Activated T-helper 2 cell treated with anti-CD3 and anti-CD28 coated beads, Interferon-gamma antibody, Interleukin-2, Interleukin-4, amounts not matched to agents 10 μg/mL and 5 μg/mL and 100 μg/mL, durations not matched to agents 14 hours and 24 hours and 36 hours (primary cell): ENCODE data around the gene IL1R2. TPM values are rescaled to one million over a fixed set of nuclear protein-coding genes. Genes with fewer than 3 reads are reported as not detected.
A peak's percentile ranks its signal among the peaks of the same experiment; 100 is the strongest.

Experiments used
- DNase-seq: peaks from one replicate; pipeline ENCODE4 v3.0.0; 2021; ENCODE audit warnings: low spot score
- H3K27ac Mint-ChIP-seq: one replicate; pipeline ENCODE4 v1.8.0; 2021; ENCODE audit warnings: mixed read lengths
- H3K27me3 Mint-ChIP-seq: one replicate; pipeline ENCODE4 v1.8.0; 2021; ENCODE audit warnings: low read depth, mixed read lengths
- H3K36me3 Mint-ChIP-seq: one replicate; pipeline ENCODE4 v1.8.0; 2021; ENCODE audit warnings: low read depth, mixed read lengths
- H3K4me1 Mint-ChIP-seq: one replicate; pipeline ENCODE4 v1.8.0; 2021; ENCODE audit warnings: low read depth, mixed read lengths
- H3K4me3 Mint-ChIP-seq: one replicate; pipeline ENCODE4 v1.8.0; 2021; ENCODE audit warnings: low read depth, mild to moderate bottlenecking, moderate library complexity, mixed read lengths
- H3K9me3 Mint-ChIP-seq: one replicate; pipeline ENCODE4 v1.8.0; 2021; ENCODE audit warnings: mixed read lengths
- intact Hi-C: fragments of 100-400 bp; cut with micrococcal nuclease; formaldehyde crosslinking; loops from one replicate; pipeline ENCODE4 v1.15.1; 2023
- total RNA-seq: library from RNA; stranded (reverse); gene quantifications from 2 replicates; pipeline ENCODE4 v1.2.3, GENCODE V29; 2022

The IL1R2 gene
- total RNA-seq, 1 donor from 2014 or later: 1.8 TPM

DNA sequence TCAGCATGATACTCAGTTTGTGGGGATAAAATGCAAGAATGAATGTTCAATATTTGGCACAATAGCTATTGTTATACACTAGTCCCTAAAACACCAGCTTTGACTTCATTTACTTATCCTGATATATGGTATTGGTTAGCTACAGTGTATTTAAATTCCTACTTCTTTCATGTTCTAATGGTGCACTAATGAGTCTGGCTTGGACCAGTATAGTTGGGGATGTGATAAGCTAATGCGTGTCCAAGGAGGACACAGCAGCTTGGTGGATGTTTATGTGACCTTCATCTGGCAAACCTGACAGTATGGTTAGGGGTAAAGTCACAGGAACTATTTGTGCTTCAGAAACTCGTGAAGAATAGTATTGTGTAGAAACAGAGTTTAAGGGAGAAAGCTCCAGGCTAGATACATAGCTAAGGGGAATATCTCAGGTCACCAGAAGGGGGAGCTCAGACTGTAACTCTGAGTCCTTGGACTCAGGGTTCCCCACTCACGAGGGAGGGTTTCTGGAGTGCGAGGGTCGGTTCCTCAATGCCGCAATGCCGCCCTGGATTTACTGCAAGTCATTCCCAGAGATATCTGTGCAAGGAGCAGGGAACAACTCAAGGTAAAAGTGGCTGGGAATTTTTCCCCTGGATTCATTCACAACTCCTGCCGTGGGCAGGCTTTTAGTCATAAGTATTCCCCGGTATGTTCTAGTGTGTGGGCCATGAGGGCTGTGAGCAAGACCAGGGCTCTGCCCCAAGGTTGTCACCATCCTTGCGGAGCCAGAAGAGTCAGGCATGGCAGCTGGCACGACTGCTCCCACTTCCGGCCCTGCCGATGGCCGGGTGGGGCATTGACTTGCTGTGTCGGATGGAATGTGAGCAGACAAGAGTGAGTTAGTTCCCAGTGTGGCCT is 14.5 kb downstream of the IL1R2 start:
- Mint-ChIP-seq H3K27ac (no peak overlapping the region), H3K4me3 (no peak overlapping the region), H3K27me3 (peaks cover 2% of the 10 kb centered on the region), H3K36me3 (no peaks in the 10 kb centered on the region), H3K4me1 (peaks cover 13% of the 10 kb centered on the region), H3K9me3 (no peaks in the 10 kb centered on the region)
- intact Hi-C loops: loop anchor here (2.0 kb wide), 1 partner anchor 235 kb away; no protein-coding TSS in a partner anchor
- DNase-seq: no peak

DNA sequence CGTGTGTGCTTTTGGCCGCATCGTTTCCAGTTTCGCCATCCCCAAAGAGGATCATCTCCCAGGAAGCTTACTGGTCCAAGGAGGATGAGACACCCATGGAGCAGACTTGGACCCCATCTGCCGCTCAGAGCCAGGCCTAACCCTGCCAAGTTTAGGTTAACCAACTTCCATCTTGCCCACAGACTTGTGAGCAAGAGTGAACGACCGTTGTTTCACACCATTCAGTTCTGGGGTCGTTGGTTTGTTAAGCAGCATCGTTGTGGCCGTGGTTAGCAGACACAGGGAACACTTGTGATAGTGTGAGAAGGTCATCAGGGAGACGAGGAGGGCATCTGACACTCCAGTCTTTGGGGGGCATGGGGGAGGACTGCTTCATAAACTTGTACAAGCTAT is 15.1 kb downstream of the IL1R2 start:
- intact Hi-C loops: no loop called here
- H3K4me1 Mint-ChIP-seq: peaks cover 11% of the 10 kb centered on the region
- no peak overlapping the region for H3K27ac Mint-ChIP-seq
- H3K4me3 Mint-ChIP-seq: no peak overlapping the region
- H3K9me3 Mint-ChIP-seq: no peaks in the 10 kb centered on the region
- peaks cover 2% of the 10 kb centered on the region for H3K27me3 Mint-ChIP-seq
- no peak for DNase-seq
- H3K36me3 Mint-ChIP-seq: no peaks in the 10 kb centered on the region

DNA sequence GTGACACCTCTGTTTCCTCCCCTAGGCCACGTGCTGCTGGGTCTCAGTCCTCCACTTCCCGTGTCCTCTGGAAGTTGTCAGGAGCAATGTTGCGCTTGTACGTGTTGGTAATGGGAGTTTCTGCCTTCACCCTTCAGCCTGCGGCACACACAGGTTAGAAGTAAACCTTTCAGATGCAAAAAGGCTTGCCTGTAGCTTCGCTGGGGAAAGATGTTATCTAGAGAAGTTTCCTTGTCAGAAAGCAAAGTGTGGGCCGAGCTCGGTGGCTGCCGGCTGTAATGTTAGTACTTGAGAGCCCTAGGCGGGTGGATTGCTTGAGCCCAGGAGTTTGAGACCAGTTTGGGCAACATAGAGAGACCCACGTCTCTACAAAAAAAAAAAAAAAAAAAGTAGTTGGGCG is 16.7 kb downstream of the IL1R2 start:
- Mint-ChIP-seq H3K36me3 (peaks cover 6% of the 10 kb centered on the region), H3K27me3 (peaks cover 2% of the 10 kb centered on the region), H3K4me3 (no peak overlapping the region), H3K4me1 (peaks cover 17% of the 10 kb centered on the region), H3K9me3 (peaks cover 8% of the 10 kb centered on the region), H3K27ac (no peak overlapping the region)
- DNase-seq: no peak
- intact Hi-C loops: no loop called here

DNA sequence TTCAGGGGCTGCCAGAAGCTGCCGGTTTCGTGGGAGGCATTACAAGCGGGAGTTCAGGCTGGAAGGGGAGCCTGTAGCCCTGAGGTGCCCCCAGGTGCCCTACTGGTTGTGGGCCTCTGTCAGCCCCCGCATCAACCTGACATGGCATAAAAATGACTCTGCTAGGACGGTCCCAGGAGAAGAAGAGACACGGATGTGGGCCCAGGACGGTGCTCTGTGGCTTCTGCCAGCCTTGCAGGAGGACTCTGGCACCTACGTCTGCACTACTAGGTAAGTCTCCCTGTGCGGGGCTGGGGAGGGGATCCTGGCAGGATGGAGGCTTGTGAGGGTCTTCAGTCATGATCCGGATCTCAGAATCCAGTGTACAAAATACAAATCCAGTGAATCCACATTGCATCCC is 17.8 kb downstream of the IL1R2 start:
- peaks cover 10% of the 10 kb centered on the region for H3K36me3 Mint-ChIP-seq

DNA sequence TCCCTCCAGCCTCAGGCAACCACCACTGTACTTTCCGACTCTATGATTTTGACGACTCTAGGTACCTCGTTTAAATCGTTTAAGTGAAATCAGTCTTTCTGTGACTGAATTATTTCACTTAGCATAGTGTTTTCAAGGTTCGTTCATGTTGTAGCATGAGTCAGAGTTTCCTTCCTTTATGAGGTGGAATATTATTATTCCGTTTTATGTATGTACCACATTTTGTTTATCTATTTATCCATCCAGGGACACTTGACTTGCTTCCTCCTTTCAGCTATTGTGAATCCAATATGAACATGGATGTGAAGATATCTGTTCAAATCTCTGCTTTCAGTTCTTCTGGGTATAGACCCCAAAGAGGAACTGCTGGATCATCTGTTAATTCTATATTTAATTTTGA is 19.1 kb downstream of the IL1R2 start:
- Mint-ChIP-seq H3K27ac (no peak overlapping the region), H3K9me3 (peaks cover 17% of the 10 kb centered on the region), H3K4me3 (no peak overlapping the region), H3K36me3 (peaks cover 10% of the 10 kb centered on the region), H3K27me3 (peaks cover 2% of the 10 kb centered on the region), H3K4me1 (peaks cover 21% of the 10 kb centered on the region)
- DNase-seq: no peak
- intact Hi-C loops: no loop called here

More for the DNA sequence above, 17.8 kb downstream of the IL1R2 start:
- H3K27me3 Mint-ChIP-seq: peaks cover 2% of the 10 kb centered on the region
- peaks cover 23% of the 10 kb centered on the region for H3K4me1 Mint-ChIP-seq
- H3K9me3 Mint-ChIP-seq: peaks cover 17% of the 10 kb centered on the region
- DNase-seq: no peak
- H3K4me3 Mint-ChIP-seq: no peak overlapping the region
- intact Hi-C loops: no loop called here
- H3K27ac Mint-ChIP-seq: no peak overlapping the region

DNA sequence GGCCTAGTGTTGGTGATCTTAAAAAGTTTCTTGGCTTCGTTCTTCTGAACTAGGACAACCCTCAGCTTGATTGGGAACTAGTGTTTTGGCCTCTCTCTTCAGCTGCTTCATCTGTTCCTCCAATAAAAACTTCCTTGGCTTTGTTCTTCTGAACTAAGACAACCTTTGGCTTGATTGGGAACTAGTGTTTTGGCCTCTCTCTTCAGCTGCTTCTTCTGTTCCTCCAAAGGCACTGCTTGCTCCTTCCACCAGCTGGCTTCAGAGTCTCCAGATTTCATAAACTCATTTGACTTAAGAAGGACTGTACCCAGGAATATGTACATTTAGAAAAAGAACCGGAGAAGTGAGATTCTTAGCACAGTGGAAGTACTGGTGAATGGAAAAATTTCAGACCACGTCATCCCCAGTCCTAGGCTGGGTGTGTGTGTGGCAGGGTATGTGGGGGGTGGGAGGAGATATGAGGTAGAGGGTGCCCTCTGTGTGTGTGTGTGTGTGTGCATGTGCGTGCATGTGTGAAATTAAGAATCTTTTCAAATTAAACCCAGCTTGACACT is 20.4 kb downstream of the IL1R2 start:
- Mint-ChIP-seq H3K4me3 (no peak overlapping the region), H3K27me3 (peaks cover 2% of the 10 kb centered on the region), H3K9me3 (peaks cover 17% of the 10 kb centered on the region), H3K27ac (no peak overlapping the region), H3K4me1 (peaks cover 18% of the 10 kb centered on the region), H3K36me3 (peaks cover 10% of the 10 kb centered on the region)
- DNase-seq: no peak
- intact Hi-C loops: no loop called here

DNA sequence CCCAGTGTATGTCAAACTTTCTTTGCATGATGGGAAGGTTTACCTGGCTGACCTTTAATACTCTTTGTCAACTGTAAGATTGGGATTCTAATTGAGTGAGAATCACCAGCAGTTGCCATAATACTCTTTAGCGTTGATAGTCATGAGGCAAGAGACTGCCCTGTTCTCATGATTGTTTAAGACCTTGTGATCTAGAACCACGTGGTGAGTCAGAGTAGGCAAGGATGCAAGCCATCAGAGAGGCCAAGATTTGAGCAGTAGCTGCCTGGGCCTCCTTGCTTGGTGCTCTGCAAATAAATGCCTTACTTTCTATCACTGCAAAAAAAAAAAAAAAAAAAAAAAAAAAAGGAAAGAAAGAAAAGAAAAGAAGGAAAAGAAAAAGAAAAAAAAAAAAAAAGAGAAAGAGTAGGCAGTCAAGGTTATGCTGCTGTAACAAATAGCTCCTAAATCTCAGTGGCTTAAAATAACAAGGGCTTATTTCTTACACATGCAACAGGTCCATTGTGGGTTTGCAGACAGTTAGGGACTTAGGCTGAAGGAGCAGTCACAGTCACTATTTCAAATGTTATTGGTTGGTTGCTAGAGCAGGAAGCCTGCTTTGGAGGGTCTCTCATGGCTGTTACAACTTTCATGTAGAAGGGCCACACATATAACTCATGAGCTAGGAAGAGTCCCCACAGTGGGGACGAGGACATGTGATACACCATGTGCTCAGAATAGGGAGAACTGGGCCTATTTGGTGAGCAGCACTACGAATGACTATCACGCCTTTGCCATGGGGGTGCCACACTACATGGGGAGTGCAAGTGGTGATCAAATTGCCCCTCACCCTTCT is 21.7 kb downstream of the IL1R2 start:
- intact Hi-C loops: no loop called here
- H3K27me3 Mint-ChIP-seq: no peaks in the 10 kb centered on the region
- DNase-seq: no peak
- H3K27ac Mint-ChIP-seq: peak overlapping the region; percentile 17
- H3K9me3 Mint-ChIP-seq: peaks cover 17% of the 10 kb centered on the region
- no peak overlapping the region for H3K4me3 Mint-ChIP-seq
- H3K4me1 Mint-ChIP-seq: peaks cover 18% of the 10 kb centered on the region
- peaks cover 10% of the 10 kb centered on the region for H3K36me3 Mint-ChIP-seq

DNA sequence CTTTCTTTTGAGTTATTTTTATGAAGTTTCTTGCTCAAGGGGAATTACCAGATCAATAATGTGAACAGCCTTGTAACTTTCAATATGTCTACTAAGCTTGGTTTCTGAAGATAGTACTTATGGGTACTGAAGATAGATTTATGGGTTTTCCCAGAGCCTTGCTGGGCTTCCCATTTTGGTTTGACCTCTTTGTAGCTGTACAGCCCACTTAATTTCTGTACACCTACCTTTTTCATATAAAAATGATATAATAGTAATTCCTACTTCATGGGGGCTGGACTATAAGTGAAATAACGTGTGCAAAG is 22.2 kb downstream of the IL1R2 start:
- Mint-ChIP-seq H3K36me3 (peaks cover 10% of the 10 kb centered on the region), H3K4me1 (peaks cover 18% of the 10 kb centered on the region), H3K9me3 (peaks cover 17% of the 10 kb centered on the region), H3K4me3 (no peak overlapping the region), H3K27me3 (no peaks in the 10 kb centered on the region), H3K27ac (no peak overlapping the region)
- intact Hi-C loops: no loop called here
- DNase-seq: no peak

DNA sequence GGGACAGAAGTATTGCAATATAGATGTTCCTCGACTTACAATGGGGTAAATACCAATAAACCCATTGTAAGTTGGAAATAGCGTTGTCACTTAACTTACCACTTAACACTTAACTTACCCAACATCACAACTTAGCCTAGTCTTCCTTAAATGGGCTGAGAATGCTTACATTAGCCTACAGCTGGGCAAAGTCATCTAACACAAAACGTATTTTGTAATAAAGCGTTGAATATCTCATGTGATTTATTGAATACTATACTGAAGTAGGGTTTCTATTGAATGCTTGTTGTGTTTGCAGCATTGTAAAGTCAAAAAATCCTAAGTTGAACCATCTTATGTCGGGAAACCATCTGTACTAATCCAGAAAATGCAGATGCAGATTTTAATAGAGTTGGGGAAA is 23.6 kb downstream of the IL1R2 start:
- H3K36me3 Mint-ChIP-seq: peaks cover 10% of the 10 kb centered on the region
- no peak for DNase-seq
- peaks cover 2% of the 10 kb centered on the region for H3K27me3 Mint-ChIP-seq
- H3K9me3 Mint-ChIP-seq: peaks cover 17% of the 10 kb centered on the region
- peaks cover 20% of the 10 kb centered on the region for H3K4me1 Mint-ChIP-seq
- intact Hi-C loops: no loop called here
- no peak overlapping the region for H3K4me3 Mint-ChIP-seq
- no peak overlapping the region for H3K27ac Mint-ChIP-seq

DNA sequence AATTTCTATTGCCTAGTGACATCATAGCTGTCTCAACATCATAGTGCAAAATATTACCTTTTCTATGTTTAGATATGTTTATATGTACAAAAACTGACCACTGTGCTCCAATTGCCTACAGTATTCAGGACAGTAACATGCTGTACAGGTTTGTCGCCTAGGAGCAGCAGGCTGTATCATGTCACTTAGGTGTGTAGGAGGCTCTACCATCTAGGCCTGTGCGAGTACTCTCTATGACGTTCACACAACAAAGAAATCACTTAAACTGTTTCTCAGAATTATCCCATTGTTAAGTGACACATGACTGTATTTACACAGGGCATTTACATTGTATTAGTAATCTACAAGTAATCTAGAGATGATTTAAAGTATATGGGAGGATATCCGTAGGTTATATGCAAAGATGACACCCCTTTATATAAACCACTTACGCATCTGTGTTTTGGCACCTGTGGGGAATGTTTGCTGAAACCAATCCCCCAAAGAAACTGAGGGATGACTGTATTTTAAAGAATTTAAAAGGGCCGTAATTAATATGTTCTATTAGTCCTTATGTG is 24.7 kb downstream of the IL1R2 start:
- intact Hi-C loops: no loop called here
- Mint-ChIP-seq H3K4me3 (no peak overlapping the region), H3K27me3 (peaks cover 4% of the 10 kb centered on the region), H3K9me3 (peaks cover 17% of the 10 kb centered on the region), H3K36me3 (peaks cover 10% of the 10 kb centered on the region), H3K27ac (no peak overlapping the region), H3K4me1 (peaks cover 18% of the 10 kb centered on the region)
- DNase-seq: no peak

DNA sequence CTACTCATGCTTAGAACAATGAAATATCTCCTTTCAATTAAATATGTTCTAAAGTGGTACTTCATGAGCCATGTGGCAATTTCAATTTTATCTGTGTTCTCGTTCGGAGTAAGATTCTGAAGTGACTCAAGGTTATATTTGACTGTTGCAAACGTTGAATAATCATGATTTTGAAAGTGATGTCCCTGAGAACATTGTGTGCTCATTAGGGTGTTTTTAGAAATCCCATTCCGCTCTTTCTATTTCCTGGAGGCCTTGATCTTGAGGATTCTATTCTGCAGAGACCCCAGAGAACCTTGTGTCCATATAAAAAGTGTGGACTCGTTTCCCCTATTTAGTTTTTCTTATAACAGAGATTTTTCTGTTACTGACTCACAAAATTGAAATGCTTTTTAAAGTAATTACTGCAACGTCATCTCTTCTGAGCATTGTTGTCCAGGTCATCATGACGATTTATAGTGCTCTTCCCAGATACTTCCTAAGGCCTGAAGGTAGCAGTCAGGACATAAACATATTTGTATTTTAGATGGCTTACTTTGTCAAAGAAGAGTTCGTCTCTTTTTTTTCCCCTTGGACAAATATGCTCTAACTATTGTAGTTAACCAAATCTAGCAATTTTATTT is 27.2 kb downstream of the IL1R2 start:
- peaks cover 4% of the 10 kb centered on the region for H3K27me3 Mint-ChIP-seq
- H3K4me3 Mint-ChIP-seq: no peak overlapping the region
- H3K9me3 Mint-ChIP-seq: peaks cover 4% of the 10 kb centered on the region
- H3K36me3 Mint-ChIP-seq: no peaks in the 10 kb centered on the region
- H3K4me1 Mint-ChIP-seq: peaks cover 8% of the 10 kb centered on the region
- intact Hi-C loops: no loop called here
- DNase-seq: no peak
- H3K27ac Mint-ChIP-seq: no peak overlapping the region

DNA sequence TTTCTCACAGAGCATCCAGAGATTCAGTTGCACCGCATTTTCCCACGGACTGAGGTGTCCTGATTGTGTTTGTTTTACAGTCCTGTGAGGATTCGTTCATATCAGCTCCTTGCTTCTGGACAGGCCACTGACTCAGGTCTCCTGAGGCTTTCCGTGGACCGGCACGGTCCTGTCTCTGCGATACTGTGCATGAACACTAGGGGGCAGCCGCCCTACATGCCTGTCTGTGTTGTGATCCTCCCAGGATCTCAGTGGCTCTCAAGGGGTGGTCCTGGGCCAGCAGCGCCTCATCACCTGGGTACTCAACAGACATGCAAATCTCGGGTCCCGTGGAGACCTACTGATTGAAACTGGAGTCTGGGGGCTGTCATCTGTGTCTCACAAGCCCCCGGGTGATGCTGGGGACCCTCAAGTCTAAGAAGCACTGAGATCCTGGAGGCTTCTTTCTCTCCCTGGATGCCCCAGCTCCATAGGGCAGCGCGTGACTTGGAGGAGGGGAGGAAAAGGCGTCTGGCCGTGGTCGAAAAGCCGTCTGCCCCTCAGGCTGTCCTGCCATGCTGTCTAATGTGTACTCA is 28.9 kb downstream of the IL1R2 start:
- intact Hi-C loops: loop anchor here (1.0 to 2.0 kb wide), 4 partner anchors 42 to 429 kb away; partner anchors contain the start of gene IL18R1
- no peak overlapping the region for H3K27ac Mint-ChIP-seq
- H3K9me3 Mint-ChIP-seq: no peaks in the 10 kb centered on the region
- H3K36me3 Mint-ChIP-seq: no peaks in the 10 kb centered on the region
- peaks cover 12% of the 10 kb centered on the region for H3K4me1 Mint-ChIP-seq
- peak; percentile 66 for DNase-seq
- no peak overlapping the region for H3K4me3 Mint-ChIP-seq
- peaks cover 4% of the 10 kb centered on the region for H3K27me3 Mint-ChIP-seq
